ENCODE measurements around the gene COL5A1.

The COL5A1 gene

DNA sequence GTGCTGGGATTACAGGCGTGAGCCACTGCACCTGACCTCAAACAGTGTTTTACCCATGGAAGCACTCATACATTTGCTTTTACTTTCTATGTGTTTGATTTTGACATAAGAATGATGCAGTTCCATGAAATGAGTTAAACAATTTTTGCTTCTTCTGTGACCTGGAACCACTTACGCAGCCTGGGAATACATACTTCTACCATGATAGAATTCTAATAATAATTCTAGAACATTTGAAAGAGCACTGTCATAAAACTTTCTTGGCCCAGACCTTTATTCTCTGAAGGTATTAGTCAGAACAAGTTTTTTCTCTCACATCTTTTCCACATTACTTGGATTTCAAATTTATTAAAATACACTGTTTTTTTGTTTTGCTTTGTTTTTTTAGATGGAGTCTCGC, 25.3 kb upstream of the COL5A1 start:
- TF ChIP-seq TCF12 (IDR thresholded peaks at IDR 0.05; ENCODE audit: low read depth), result no peak

DNA sequence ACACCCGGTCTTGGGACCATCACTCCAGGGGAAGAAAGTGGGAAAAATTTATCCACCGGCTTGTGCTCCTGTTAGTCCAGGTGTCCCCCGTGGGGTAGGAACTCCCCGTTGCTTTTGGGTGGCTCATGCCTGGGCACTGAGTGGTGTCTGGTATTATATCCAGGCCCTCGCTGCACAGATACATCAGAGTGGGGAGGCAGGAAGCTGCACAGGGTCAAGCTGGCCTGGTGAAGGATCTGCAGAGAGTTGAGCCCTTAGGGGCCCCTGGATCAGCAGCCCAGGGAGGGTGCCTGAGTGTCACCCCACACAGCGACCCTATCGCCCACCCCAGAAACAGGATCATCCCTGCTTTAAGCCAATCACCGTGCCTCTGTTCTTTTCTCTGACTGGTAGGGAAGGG, 24.4 kb upstream of the COL5A1 start:
- TF ChIP-seq TEAD4 (IDR thresholded peaks at IDR 0.05), result no peak
- no peak for TF ChIP-seq NFIC (IDR thresholded peaks at IDR 0.05)
- no peak for TF ChIP-seq EP300 (IDR thresholded peaks at IDR 0.05; ENCODE audit: borderline replicate concordance)
- TF ChIP-seq CREB1 (IDR thresholded peaks at IDR 0.05; ENCODE audit: low read depth), result no peak
- no peak for TF ChIP-seq CEBPB (IDR thresholded peaks at IDR 0.05)

DNA sequence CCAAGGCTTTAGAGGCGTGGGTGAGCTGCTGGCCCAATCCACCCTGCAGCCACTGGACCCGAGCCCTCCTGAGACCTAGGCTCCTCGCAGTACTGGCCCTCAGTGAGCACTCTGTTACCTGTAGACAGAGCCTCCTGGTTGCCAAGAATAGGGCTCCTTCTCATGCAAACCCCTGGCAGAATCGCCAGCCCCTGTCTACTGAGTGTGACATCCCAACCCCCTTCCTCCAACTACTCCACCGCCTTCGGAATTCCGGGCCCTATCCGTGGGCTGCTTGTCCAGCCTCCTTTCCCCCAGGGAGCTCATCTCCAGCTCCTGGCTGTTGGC, 23.8 kb upstream of the COL5A1 start:
- TF ChIP-seq EGR1 (IDR thresholded peaks at IDR 0.05) (no peak), NFIC (IDR thresholded peaks at IDR 0.05) (no peak), CEBPB (IDR thresholded peaks at IDR 0.05) (no peak), FOXM1 (IDR thresholded peaks at IDR 0.05; ENCODE audit: borderline replicate concordance, low read depth) (no peak), TCF12 (IDR thresholded peaks at IDR 0.05; ENCODE audit: low read depth) (no peak), RAD21 (IDR thresholded peaks at IDR 0.05; ENCODE audit: low read depth) (no peak), TEAD4 (IDR thresholded peaks at IDR 0.05) (no peak), YY1 (IDR thresholded peaks at IDR 0.05; ENCODE audit: low read depth) (no peak), TAF1 (IDR thresholded peaks at IDR 0.05; ENCODE audit: low read depth) (no peak), ZBTB7A (IDR thresholded peaks at IDR 0.05; ENCODE audit: low read depth) (no peak), EP300 (IDR thresholded peaks at IDR 0.05; ENCODE audit: borderline replicate concordance) (no peak), CREB1 (IDR thresholded peaks at IDR 0.05; ENCODE audit: low read depth) (no peak)
- TF ChIP-seq, protein P1, sequence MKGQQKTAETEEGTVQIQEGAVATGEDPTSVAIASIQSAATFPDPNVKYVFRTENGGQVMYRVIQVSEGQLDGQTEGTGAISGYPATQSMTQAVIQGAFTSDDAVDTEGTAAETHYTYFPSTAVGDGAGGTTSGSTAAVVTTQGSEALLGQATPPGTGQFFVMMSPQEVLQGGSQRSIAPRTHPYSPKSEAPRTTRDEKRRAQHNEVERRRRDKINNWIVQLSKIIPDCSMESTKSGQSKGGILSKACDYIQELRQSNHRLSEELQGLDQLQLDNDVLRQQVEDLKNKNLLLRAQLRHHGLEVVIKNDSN (IDR thresholded peaks at IDR 0.05), result no peak
- TF ChIP-seq, protein P2, sequence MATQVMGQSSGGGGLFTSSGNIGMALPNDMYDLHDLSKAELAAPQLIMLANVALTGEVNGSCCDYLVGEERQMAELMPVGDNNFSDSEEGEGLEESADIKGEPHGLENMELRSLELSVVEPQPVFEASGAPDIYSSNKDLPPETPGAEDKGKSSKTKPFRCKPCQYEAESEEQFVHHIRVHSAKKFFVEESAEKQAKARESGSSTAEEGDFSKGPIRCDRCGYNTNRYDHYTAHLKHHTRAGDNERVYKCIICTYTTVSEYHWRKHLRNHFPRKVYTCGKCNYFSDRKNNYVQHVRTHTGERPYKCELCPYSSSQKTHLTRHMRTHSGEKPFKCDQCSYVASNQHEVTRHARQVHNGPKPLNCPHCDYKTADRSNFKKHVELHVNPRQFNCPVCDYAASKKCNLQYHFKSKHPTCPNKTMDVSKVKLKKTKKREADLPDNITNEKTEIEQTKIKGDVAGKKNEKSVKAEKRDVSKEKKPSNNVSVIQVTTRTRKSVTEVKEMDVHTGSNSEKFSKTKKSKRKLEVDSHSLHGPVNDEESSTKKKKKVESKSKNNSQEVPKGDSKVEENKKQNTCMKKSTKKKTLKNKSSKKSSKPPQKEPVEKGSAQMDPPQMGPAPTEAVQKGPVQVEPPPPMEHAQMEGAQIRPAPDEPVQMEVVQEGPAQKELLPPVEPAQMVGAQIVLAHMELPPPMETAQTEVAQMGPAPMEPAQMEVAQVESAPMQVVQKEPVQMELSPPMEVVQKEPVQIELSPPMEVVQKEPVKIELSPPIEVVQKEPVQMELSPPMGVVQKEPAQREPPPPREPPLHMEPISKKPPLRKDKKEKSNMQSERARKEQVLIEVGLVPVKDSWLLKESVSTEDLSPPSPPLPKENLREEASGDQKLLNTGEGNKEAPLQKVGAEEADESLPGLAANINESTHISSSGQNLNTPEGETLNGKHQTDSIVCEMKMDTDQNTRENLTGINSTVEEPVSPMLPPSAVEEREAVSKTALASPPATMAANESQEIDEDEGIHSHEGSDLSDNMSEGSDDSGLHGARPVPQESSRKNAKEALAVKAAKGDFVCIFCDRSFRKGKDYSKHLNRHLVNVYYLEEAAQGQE (IDR thresholded peaks at IDR 0.05; ENCODE audit: low read depth), result no peak
- TF ChIP-seq, protein P3, sequence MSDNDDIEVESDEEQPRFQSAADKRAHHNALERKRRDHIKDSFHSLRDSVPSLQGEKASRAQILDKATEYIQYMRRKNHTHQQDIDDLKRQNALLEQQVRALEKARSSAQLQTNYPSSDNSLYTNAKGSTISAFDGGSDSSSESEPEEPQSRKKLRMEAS (IDR thresholded peaks at IDR 0.05), result no peak

DNA sequence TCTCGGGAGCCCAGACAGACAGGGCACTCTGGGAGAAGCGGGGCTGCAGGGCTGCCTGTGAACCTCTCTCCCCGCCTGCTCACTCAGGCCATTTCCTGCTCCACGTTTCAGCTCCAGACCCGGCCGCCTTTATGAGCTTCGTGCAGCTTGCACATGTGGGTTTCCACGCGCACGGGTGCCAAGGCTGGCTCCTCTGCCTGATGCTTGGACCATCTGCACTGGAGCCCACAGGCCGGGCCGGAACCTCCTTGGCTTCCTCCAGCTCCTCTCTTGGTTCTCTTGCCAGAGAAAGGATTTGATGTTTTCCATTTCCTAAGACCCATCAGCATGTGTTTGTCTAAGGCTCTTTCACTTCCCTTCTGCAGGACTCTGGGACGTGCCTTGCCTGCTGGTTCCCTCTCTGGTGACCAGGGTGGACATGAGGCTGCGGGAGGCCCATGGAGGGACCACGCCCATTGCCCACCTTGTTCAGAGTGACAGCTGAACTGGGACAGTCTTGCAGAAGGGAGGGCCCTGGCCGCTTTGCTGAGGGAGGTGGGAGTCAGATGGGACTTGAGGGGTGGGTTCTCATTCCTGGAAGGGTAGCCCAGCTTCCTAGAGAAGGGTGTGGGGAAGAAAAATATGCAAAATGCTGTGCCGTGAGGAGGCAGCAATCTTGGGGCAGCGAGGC, 23.3 kb upstream of the COL5A1 start:
- TF ChIP-seq YY1 (IDR thresholded peaks at IDR 0.05; ENCODE audit: low read depth) (no peak), ZBTB7A (IDR thresholded peaks at IDR 0.05; ENCODE audit: low read depth) (no peak), TEAD4 (IDR thresholded peaks at IDR 0.05) (no peak), TAF1 (IDR thresholded peaks at IDR 0.05; ENCODE audit: low read depth) (no peak), RAD21 (IDR thresholded peaks at IDR 0.05; ENCODE audit: low read depth) (no peak), TCF12 (IDR thresholded peaks at IDR 0.05; ENCODE audit: low read depth) (no peak), EP300 (IDR thresholded peaks at IDR 0.05; ENCODE audit: borderline replicate concordance) (no peak), NFIC (IDR thresholded peaks at IDR 0.05) (no peak), FOXM1 (IDR thresholded peaks at IDR 0.05; ENCODE audit: borderline replicate concordance, low read depth) (no peak)

DNA sequence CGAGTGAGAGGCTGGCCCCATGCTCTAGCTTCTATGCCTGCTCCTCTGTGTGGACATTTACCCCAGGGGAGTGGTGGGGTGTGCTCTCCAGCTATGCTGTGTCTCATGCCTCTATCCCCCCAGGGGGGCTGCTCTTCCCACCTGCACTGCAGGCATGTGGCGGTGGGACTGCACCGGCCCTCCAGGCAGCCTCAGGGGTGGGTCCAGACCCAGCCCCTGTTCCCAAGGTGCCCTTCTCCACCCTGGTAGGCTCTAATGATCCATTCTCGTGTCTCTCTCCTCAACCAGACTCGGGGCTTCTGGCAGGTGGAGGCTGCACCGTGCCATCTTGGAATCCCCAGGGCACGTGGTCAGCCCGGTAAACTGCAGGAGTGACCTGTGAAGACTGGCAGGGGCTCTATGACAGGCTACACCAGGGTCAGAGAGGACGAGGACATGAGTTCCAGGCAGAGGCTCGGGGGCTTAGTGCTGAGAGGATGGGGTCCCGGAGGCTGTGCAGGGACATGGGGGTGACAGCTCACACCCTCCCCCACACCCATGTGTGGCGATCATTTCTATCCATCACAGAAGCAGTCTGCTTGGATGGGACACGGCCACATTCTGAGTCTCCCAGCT, 22.7 kb upstream of the COL5A1 start:
- TF ChIP-seq CREB1 (IDR thresholded peaks at IDR 0.05; ENCODE audit: low read depth), result no peak
- no peak for TF ChIP-seq TCF12 (IDR thresholded peaks at IDR 0.05; ENCODE audit: low read depth)
- no peak for TF ChIP-seq YY1 (IDR thresholded peaks at IDR 0.05; ENCODE audit: low read depth)
- TF ChIP-seq, protein P3 (IDR thresholded peaks at IDR 0.05), result no peak
- no peak for TF ChIP-seq TEAD4 (IDR thresholded peaks at IDR 0.05)
- TF ChIP-seq CEBPB (IDR thresholded peaks at IDR 0.05), result no peak
- TF ChIP-seq ZBTB7A (IDR thresholded peaks at IDR 0.05; ENCODE audit: low read depth), result no peak
- TF ChIP-seq, protein P1 (IDR thresholded peaks at IDR 0.05), result no peak
- TF ChIP-seq, protein P2 (IDR thresholded peaks at IDR 0.05; ENCODE audit: low read depth), result no peak
- no peak for TF ChIP-seq FOXM1 (IDR thresholded peaks at IDR 0.05; ENCODE audit: borderline replicate concordance, low read depth)
- no peak for TF ChIP-seq TAF1 (IDR thresholded peaks at IDR 0.05; ENCODE audit: low read depth)
- TF ChIP-seq EP300 (IDR thresholded peaks at IDR 0.05; ENCODE audit: borderline replicate concordance), result no peak
- TF ChIP-seq NFIC (IDR thresholded peaks at IDR 0.05), result no peak
- no peak for TF ChIP-seq RAD21 (IDR thresholded peaks at IDR 0.05; ENCODE audit: low read depth)
- no peak for TF ChIP-seq EGR1 (IDR thresholded peaks at IDR 0.05)

DNA sequence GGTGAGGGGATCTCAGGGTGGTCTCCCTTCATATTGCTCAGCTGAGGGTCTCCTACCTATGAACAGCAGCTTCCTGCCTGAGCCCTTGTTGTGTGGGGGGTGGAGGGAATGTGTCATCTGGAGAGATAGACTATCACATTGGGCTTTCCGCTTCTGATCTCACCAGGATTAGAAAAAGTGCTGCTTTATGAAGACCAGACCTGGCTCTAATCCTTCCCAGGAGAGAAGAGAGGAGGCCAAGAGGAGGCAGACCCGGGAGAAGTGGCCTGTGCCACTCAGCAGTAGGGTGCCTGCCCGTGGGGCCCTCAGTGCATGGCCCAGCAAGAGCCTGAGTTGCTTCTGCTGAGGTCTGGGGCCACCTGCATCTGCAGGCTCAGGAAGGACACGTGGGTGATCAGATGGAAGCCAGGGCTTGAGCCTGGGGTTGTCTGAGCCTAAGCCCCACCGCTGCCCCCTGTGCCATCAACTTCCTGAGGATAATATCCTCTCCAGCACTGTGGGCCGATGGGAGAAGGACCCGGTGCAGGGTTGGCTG, 22.1 kb upstream of the COL5A1 start:
- TF ChIP-seq RAD21 (IDR thresholded peaks at IDR 0.05; ENCODE audit: low read depth), result no peak
- TF ChIP-seq, protein P3 (IDR thresholded peaks at IDR 0.05), result no peak
- no peak for TF ChIP-seq NFIC (IDR thresholded peaks at IDR 0.05)
- no peak for TF ChIP-seq YY1 (IDR thresholded peaks at IDR 0.05; ENCODE audit: low read depth)
- no peak for TF ChIP-seq TEAD4 (IDR thresholded peaks at IDR 0.05)
- TF ChIP-seq TAF1 (IDR thresholded peaks at IDR 0.05; ENCODE audit: low read depth), result no peak
- TF ChIP-seq, protein P2 (IDR thresholded peaks at IDR 0.05; ENCODE audit: low read depth), result no peak
- no peak for TF ChIP-seq EGR1 (IDR thresholded peaks at IDR 0.05)
- TF ChIP-seq CEBPB (IDR thresholded peaks at IDR 0.05), result no peak
- no peak for TF ChIP-seq TCF12 (IDR thresholded peaks at IDR 0.05; ENCODE audit: low read depth)
- no peak for TF ChIP-seq CREB1 (IDR thresholded peaks at IDR 0.05; ENCODE audit: low read depth)

Measured in Ishikawa (cell line).